ENCODE results near the gene EIF4E3.

DNA sequence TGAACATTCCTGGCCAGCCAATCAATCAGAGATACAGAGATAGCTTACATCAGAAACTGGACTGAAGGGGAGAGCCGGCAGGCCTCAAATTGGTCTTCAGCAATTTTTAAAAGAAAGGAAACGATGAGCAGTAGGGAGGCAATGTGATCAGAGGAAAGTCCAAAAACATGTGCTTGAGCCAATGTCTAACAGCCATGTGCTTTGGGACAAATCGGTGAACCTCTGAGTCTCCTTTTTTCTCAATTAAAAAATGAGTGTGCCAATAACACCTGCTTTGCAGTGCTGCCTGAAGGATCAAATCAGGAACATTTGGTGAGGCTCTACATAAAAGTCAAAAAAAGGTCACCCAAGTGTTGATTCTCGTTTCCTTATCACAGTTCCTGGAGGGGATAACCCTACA lies 7.4 kb upstream of the EIF4E3 start:
- TF ChIP-seq, protein P1, sequence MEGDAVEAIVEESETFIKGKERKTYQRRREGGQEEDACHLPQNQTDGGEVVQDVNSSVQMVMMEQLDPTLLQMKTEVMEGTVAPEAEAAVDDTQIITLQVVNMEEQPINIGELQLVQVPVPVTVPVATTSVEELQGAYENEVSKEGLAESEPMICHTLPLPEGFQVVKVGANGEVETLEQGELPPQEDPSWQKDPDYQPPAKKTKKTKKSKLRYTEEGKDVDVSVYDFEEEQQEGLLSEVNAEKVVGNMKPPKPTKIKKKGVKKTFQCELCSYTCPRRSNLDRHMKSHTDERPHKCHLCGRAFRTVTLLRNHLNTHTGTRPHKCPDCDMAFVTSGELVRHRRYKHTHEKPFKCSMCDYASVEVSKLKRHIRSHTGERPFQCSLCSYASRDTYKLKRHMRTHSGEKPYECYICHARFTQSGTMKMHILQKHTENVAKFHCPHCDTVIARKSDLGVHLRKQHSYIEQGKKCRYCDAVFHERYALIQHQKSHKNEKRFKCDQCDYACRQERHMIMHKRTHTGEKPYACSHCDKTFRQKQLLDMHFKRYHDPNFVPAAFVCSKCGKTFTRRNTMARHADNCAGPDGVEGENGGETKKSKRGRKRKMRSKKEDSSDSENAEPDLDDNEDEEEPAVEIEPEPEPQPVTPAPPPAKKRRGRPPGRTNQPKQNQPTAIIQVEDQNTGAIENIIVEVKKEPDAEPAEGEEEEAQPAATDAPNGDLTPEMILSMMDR (IDR thresholded peaks at IDR 0.05 in 8 of 11, conservative IDR thresholded peaks at IDR 0.05 in 3 of 11), result no peak
- TF ChIP-seq POLR2A (IDR thresholded peaks at IDR 0.05), result no peak

Measured in spleen (tissue), 7 donors.